ENCODE measurements around the gene TCF15.

DNA sequence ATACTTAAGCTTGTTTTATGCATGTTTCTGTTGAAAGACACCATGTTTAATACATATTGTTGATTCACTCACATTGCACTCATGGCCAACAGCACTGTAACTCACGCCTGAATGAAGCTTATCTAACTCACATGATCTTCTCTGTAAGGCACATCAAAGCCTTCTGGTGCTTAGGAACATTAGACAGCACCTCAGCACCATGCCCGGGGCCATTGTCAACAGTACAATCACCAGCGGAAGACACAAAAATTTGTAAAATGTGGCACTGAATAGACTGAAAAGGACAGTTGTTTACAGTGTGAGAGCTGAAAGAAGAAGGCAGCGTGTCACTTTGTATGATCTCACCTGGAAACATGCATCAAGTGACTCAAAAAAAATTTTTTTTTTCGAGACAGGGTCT lies 8.9 kb upstream of the TCF15 start:
- TF ChIP-seq, protein P1, sequence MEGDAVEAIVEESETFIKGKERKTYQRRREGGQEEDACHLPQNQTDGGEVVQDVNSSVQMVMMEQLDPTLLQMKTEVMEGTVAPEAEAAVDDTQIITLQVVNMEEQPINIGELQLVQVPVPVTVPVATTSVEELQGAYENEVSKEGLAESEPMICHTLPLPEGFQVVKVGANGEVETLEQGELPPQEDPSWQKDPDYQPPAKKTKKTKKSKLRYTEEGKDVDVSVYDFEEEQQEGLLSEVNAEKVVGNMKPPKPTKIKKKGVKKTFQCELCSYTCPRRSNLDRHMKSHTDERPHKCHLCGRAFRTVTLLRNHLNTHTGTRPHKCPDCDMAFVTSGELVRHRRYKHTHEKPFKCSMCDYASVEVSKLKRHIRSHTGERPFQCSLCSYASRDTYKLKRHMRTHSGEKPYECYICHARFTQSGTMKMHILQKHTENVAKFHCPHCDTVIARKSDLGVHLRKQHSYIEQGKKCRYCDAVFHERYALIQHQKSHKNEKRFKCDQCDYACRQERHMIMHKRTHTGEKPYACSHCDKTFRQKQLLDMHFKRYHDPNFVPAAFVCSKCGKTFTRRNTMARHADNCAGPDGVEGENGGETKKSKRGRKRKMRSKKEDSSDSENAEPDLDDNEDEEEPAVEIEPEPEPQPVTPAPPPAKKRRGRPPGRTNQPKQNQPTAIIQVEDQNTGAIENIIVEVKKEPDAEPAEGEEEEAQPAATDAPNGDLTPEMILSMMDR (IDR thresholded peaks at IDR 0.05): no peak
- TF ChIP-seq POLR2A (IDR thresholded peaks at IDR 0.05) (no peak), POLR2AphosphoS5 (IDR thresholded peaks at IDR 0.05; ENCODE audit: insufficient read depth in 1 of 2, low read depth in 1 of 2) (no peak)
